IMR-90 (cell line): ENCODE results near the gene EEF2K. TPM values are rescaled to one million over a fixed set of nuclear protein-coding genes. Genes with fewer than 3 reads are reported as not detected.

Source experiments
- ATAC-seq: fragments of 200-7000 bp; cut with Tn5 transposase; 2 replicates; pipeline ENCODE4 v1.9.1; 2020; ENCODE audit warnings: low read depth, mild to moderate bottlenecking, moderate library complexity
- BruUV-seq: library from RNA; stranded (reverse); fragments of 400-500 nt; replicated peaks from 2 replicates; lab custom pipeline; 2021; lab: Mats Ljungman, UMichigan
- CTCF ChIA-PET: fragments of 300-600 bp; formaldehyde crosslinking; extraction: SDS; loops from one replicate; lab custom pipeline; 2021; ENCODE audit warnings: antibody characterized with exemption; lab: Yijun Ruan, JAX
- POLR2A ChIA-PET: fragments of 300-600 bp; sonication (Branson Sonifier 250); formaldehyde crosslinking; loops from one replicate; lab custom pipeline; 2022; ENCODE audit warnings: antibody characterized with exemption; ENCODE audit not compliant: unreplicated experiment; lab: Charles Lee
- DNase-seq: peaks from one replicate; pipeline ENCODE4 v3.0.0; 2013
- H2AFZ ChIP-seq: replicated peaks from 2 replicates; pipeline ENCODE3; 2013; ENCODE audit warnings: low read length, mild to moderate bottlenecking; ENCODE audit not compliant: poor library complexity
- H2AK5ac ChIP-seq: 2 replicates; pipeline ENCODE4 v1.6.1; 2013; ENCODE audit warnings: low read depth, low read length, inconsistent platforms
- H2AK9ac ChIP-seq: replicated peaks from 2 replicates; pipeline ENCODE3; 2013; ENCODE audit warnings: mild to moderate bottlenecking, low read depth, low read length, moderate library complexity; ENCODE audit not compliant: poor library complexity
- H2BK120ac ChIP-seq: 2 replicates; pipeline ENCODE4 v1.6.1; 2013; ENCODE audit warnings: low read depth, low read length, inconsistent platforms
- H2BK15ac ChIP-seq: 3 replicates; pipeline ENCODE4 v1.6.1; 2013; ENCODE audit warnings: low read depth, low read length, inconsistent platforms
- H2BK20ac ChIP-seq: 2 replicates; pipeline ENCODE4 v1.6.1; 2013; ENCODE audit warnings: low read depth, mild to moderate bottlenecking, inconsistent platforms, low read length, moderate library complexity
- H2BK5ac ChIP-seq: 2 replicates; pipeline ENCODE4 v1.6.1; 2013; ENCODE audit warnings: mild to moderate bottlenecking, low read depth, low read length, inconsistent platforms; ENCODE audit not compliant: poor library complexity, severe bottlenecking
- H3K14ac ChIP-seq: replicated peaks from 2 replicates; pipeline ENCODE4 v1.6.1; 2013; ENCODE audit warnings: low read depth, low read length, inconsistent platforms
- H3K18ac ChIP-seq: 2 replicates; pipeline ENCODE4 v1.6.1; 2013; ENCODE audit warnings: low read depth, low read length, control low read depth
- H3K23ac ChIP-seq: 2 replicates; pipeline ENCODE4 v1.6.1; 2013; ENCODE audit warnings: low read depth, low read length, inconsistent platforms
- H3K27ac ChIP-seq: 2 replicates; pipeline ENCODE4 v1.5.1; 2013; ENCODE audit warnings: mild to moderate bottlenecking, control low read depth, low read length; ENCODE audit not compliant: insufficient read depth
- H3K27me3 ChIP-seq: 2 replicates; pipeline ENCODE4 v1.6.1; 2013; ENCODE audit warnings: low read length; ENCODE audit not compliant: control insufficient read depth, insufficient read depth
- H3K36me3 ChIP-seq: 2 replicates; pipeline ENCODE4 v1.6.1; 2013; ENCODE audit warnings: low read length, mixed read lengths; ENCODE audit not compliant: control insufficient read depth, insufficient read depth
- H3K4ac ChIP-seq: 2 replicates; pipeline ENCODE4 v1.6.1; 2013; ENCODE audit warnings: low read depth, low read length, inconsistent platforms
- H3K4me1 ChIP-seq: 2 replicates; pipeline ENCODE4 v1.6.1; 2013; ENCODE audit warnings: low read length, mixed read lengths; ENCODE audit not compliant: control insufficient read depth, insufficient read depth
- H3K4me2 ChIP-seq: 2 replicates; pipeline ENCODE4 v1.6.1; 2013; ENCODE audit warnings: low read depth, mild to moderate bottlenecking, control low read depth, low read length, moderate library complexity
- H3K4me3 ChIP-seq: 2 replicates; pipeline ENCODE4 v1.5.1; 2013; ENCODE audit warnings: low read depth, mild to moderate bottlenecking, control low read depth, low read length, moderate library complexity; ENCODE audit not compliant: insufficient read depth
- H3K56ac ChIP-seq: 2 replicates; pipeline ENCODE4 v1.6.1; 2013; ENCODE audit warnings: low read length, inconsistent platforms; ENCODE audit not compliant: insufficient read depth; ENCODE audit errors: extremely low read depth
- H3K79me1 ChIP-seq, 2 experiments: 2 replicates each; pipeline ENCODE4 v1.6.1; 2013; ENCODE audit warnings: low read length in 2 of 2, inconsistent platforms in 1 of 2, low read depth in 1 of 2
- H3K9ac ChIP-seq: 2 replicates; pipeline ENCODE4 v1.6.1; 2013; ENCODE audit warnings: low read depth, low read length, control low read depth
- H3K9me1 ChIP-seq: 2 replicates; pipeline ENCODE4 v1.6.1; 2013; ENCODE audit warnings: low read length, inconsistent platforms; ENCODE audit not compliant: insufficient read depth
- H3K9me3 ChIP-seq: 2 replicates; pipeline ENCODE4 v1.6.1; 2013; ENCODE audit warnings: low read length; ENCODE audit not compliant: control insufficient read depth, insufficient read depth
- H4K20me1 ChIP-seq: 2 replicates; pipeline ENCODE4 v1.6.1; 2013; ENCODE audit warnings: low read length, inconsistent platforms; ENCODE audit not compliant: insufficient read depth
- H4K5ac ChIP-seq: 2 replicates; pipeline ENCODE4 v1.6.1; 2013; ENCODE audit warnings: mild to moderate bottlenecking, low read depth, low read length, control low read depth
- H4K8ac ChIP-seq, 2 experiments: 2 replicates each; pipeline ENCODE4 v1.6.1; 2013; ENCODE audit warnings: low read depth in 2 of 2, low read length in 2 of 2, control low read depth in 1 of 2, inconsistent platforms in 1 of 2
- H4K91ac ChIP-seq: 2 replicates; pipeline ENCODE4 v1.6.1; 2013; ENCODE audit warnings: low read depth, low read length, inconsistent platforms; ENCODE audit not compliant: insufficient read depth
- FOS ChIP-seq: fragments of 150-350 bp; IDR thresholded peaks from 2 replicates; pipeline ENCODE4 v1.6.1; 2016; ENCODE audit warnings: low read depth, low read length
- MAZ ChIP-seq: IDR thresholded peaks from 2 replicates; pipeline ENCODE4 v1.6.1; 2012; ENCODE audit warnings: low read depth, mild to moderate bottlenecking, low read length, improper control_type of control experiment, moderate library complexity, borderline replicate concordance
- WGBS, 2 experiments: methylation state at CpG; one replicate each; pipeline versions ENCODE4 v1.1.5 to v1.1.7; 2013; ENCODE audit warnings: missing lambda C conversion rate in 2 of 2; ENCODE audit not compliant: insufficient read length in 1 of 2; ENCODE audit errors: extremely low coverage in 2 of 2; 5-methylcytosine and 5-hydroxymethylcytosine counted together
- dilution Hi-C: fragments of 300-500 bp; cut with HindIII; formaldehyde crosslinking; loops from one replicate; pipeline ENCODE4 v1.14.3; 2018; ENCODE audit warnings: low sequenced_read_pairs; ENCODE audit not compliant: unreplicated experiment
- in situ Hi-C: fragments of 300-500 bp; cut with MboI; formaldehyde crosslinking; loops from 3 replicates; pipeline ENCODE4 v1.14.3; 2019; ENCODE audit warnings: low sequenced_read_pairs, inconsistent platforms, mixed read lengths
- intact Hi-C: fragments of 100-400 bp; cut with micrococcal nuclease; formaldehyde crosslinking; loops from 2 replicates; pipeline ENCODE4 v1.10.0; 2022
- polyA plus RNA-seq, 3 experiments: library from polyadenylated mRNA; depleted of rRNA; stranded (reverse); fragments of >200 nt; gene quantifications; 2 replicates each; pipeline ENCODE4 v1.2.3, GENCODE V29; 2012; ENCODE audit warnings: low replicate concordance in 1 of 3
- total RNA-seq: library from RNA; depleted of rRNA; stranded (reverse); fragments of >200 nt; gene quantifications from 2 replicates; pipeline ENCODE4 v1.2.3, GENCODE V29; 2012
- TF ChIP-seq, protein P1 (sequence below): conservative IDR thresholded peaks from 2 replicates; pipeline ENCODE4 v1.5.1; 2012; ENCODE audit warnings: mild to moderate bottlenecking, low read depth, low read length, improper control_type of control experiment

Gene EEF2K
- total and polyA plus RNA-seq, 2 of the 4 experiments (the other 2 are of a cell fraction): 9.7 to 16.5 TPM

DNA sequence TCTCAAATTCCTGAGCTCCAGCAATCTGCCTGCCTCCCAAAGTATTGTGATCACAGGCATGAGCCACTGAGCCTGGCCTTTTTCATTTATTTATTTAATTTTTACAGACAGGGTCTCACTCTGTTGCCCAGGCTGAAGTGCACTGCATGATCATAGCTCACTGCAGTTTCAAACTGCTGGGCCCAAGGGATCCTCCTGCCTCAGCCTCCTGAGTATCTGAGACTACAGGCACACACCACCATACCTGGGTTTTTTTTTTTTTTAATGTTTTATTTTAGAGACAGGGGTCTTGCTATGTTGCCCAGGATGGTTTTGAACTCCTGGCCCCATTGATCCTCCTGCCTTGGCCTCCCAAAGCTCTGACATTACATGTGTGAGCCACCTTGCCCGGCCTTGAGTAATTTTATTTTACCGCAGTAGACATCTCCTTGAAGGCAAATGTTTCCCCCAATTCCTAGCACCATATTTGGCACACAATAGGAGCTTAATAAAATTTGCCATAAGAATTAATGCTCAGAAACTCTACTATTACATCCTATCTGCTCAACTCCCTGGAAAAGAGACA, 1.9 kb upstream of the EEF2K start:
- H3K23ac ChIP-seq: no peak overlapping the region
- H3K27ac ChIP-seq: no peak overlapping the region
- DNase-seq: no peak
- H3K4me2 ChIP-seq: no peak overlapping the region
- H2AK9ac ChIP-seq: no peak overlapping the region
- H3K9ac ChIP-seq: no peak overlapping the region
- no peak overlapping the region for H2BK120ac ChIP-seq
- CTCF ChIA-PET: interaction anchor here (1.0 kb wide), 1 partner anchor 93 kb away, joined by 5 read pairs; no protein-coding TSS in a partner anchor
- no peaks in the 10 kb centered on the region for H3K27me3 ChIP-seq
- no peak overlapping the region for H2BK20ac ChIP-seq
- no peaks in the 10 kb centered on the region for H3K36me3 ChIP-seq
- no peak overlapping the region for H2AK5ac ChIP-seq
- no peak overlapping the region for H2BK15ac ChIP-seq
- H4K20me1 ChIP-seq: peaks cover 12% of the 10 kb centered on the region
- POLR2A ChIA-PET: no interaction called here
- no peak overlapping the region for H3K18ac ChIP-seq
- no peak overlapping the region for H2BK5ac ChIP-seq
- peaks cover 6% of the 10 kb centered on the region; the same call in 1 of the 2 replicates for H3K9me1 ChIP-seq
- no TSS peak for BruUV-seq
- peaks cover 8% of the 10 kb centered on the region for H3K4me1 ChIP-seq
- no peak overlapping the region for H4K5ac ChIP-seq
- in situ Hi-C loops (loop anchor here (5.0 kb wide), 1 partner anchor 93 kb away; the partner anchor contains the start of gene POLR3E), intact Hi-C loops (no loop called here), dilution Hi-C loops (no loop called here)
- H4K8ac ChIP-seq: no peak overlapping the region
- H3K4me3 ChIP-seq: no peak overlapping the region
- H3K14ac ChIP-seq: no peak overlapping the region
- no peak overlapping the region for H3K56ac ChIP-seq
- TF ChIP-seq MAZ (no peak), FOS (no peak)
- TF ChIP-seq, protein P1, sequence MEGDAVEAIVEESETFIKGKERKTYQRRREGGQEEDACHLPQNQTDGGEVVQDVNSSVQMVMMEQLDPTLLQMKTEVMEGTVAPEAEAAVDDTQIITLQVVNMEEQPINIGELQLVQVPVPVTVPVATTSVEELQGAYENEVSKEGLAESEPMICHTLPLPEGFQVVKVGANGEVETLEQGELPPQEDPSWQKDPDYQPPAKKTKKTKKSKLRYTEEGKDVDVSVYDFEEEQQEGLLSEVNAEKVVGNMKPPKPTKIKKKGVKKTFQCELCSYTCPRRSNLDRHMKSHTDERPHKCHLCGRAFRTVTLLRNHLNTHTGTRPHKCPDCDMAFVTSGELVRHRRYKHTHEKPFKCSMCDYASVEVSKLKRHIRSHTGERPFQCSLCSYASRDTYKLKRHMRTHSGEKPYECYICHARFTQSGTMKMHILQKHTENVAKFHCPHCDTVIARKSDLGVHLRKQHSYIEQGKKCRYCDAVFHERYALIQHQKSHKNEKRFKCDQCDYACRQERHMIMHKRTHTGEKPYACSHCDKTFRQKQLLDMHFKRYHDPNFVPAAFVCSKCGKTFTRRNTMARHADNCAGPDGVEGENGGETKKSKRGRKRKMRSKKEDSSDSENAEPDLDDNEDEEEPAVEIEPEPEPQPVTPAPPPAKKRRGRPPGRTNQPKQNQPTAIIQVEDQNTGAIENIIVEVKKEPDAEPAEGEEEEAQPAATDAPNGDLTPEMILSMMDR: no peak
- peaks cover 11 to 27% of the 10 kb centered on the region in 2 experiments for H3K79me1 ChIP-seq
- H2AFZ ChIP-seq: no peak overlapping the region
- no CpG with 5 or more reads among the region's 2 CpGs for WGBS, 2 experiments
- H4K91ac ChIP-seq: no peak overlapping the region
- no peak overlapping the region for H3K4ac ChIP-seq
- H3K9me3 ChIP-seq: no peaks in the 10 kb centered on the region
- ATAC-seq: no peak
